Prostate gland (tissue), 2 donors: ENCODE data around the gene DGKI. TPM values are rescaled to one million over a fixed set of nuclear protein-coding genes. Genes with fewer than 3 reads are reported as not detected.

Experiments
- DNase-seq: peaks from one replicate; pipeline ENCODE4 v3.0.0-alpha.2; 2019; ENCODE audit warnings: low spot score
- H3K27ac ChIP-seq, 2 donors: fragments of 200-600 bp; sonication (generic); 2 replicates each; pipeline ENCODE4 v1.5.1; 2017 to 2019
- H3K27me3 ChIP-seq: fragments of 200-600 bp; sonication (generic); replicated peaks from 2 replicates; pipeline ENCODE4 v1.5.1; 2019; ENCODE audit not compliant: insufficient read depth
- H3K36me3 ChIP-seq, 2 donors: fragments of 200-600 bp; sonication (generic); 1 replicate in 1 of 2; 2 replicates in 1 of 2; pipeline versions ENCODE4 v1.5.1 to v1.8.1; 2017 to 2019
- H3K4me1 ChIP-seq: fragments of 200-600 bp; sonication (generic); replicated peaks from 2 replicates; pipeline ENCODE4 v1.5.1; 2019
- H3K4me3 ChIP-seq, 2 donors: fragments of 200-600 bp; sonication (generic); 2 replicates each; pipeline ENCODE4 v1.5.1; 2017 to 2019
- H3K9me3 ChIP-seq: fragments of 200-600 bp; sonication (generic); 2 replicates; pipeline ENCODE4 v1.5.1; 2017
- CTCF ChIP-seq, 4 experiments: fragments of 200-600 bp in 2 of 4; fragments of 450-650 bp in 2 of 4; sonication (generic) in 2 of 4; IDR thresholded peaks; 1 replicate in 3 of 4; 2 replicates in 1 of 4; pipeline ENCODE4 v1.5.1; 2016 to 2019; ENCODE audit warnings: antibody characterized with exemption in 4 of 4, mild to moderate bottlenecking in 2 of 4, moderate library complexity in 2 of 4
- POLR2A ChIP-seq: fragments of 450-650 bp; IDR thresholded peaks from one replicate; pipeline ENCODE4 v1.6.1; 2016; ENCODE audit warnings: antibody characterized with exemption, mild to moderate bottlenecking
- POLR2AphosphoS5 ChIP-seq: sonication (generic); formaldehyde crosslinking; IDR thresholded peaks from one replicate; pipeline ENCODE4 v1.6.1; 2017; ENCODE audit warnings: antibody characterized with exemption
- WGBS: methylation state at CpG from one replicate; pipeline ENCODE4 v1.1.5; 2018; 5-methylcytosine and 5-hydroxymethylcytosine counted together
- intact Hi-C: fragments of 100-400 bp; cut with DNase I; formaldehyde crosslinking; loops from one replicate; pipeline ENCODE4 v1.14.2; 2022
- total RNA-seq, 2 donors: library from RNA; depleted of rRNA; stranded (reverse); fragments of >200 nt; gene quantifications; one replicate each; pipeline ENCODE4 v1.1.0, GENCODE V29; 2016

DGKI gene
- total RNA-seq, 2 donors from 2014 or later, result 0.32 to 1.5 TPM

GRCh38 chr7:137546009-137546408, 300.8 kb downstream of the DGKI start:
- Histone ChIP-seq H3K27ac (no peak overlapping the region), H3K9me3 (no peaks in the 10 kb centered on the region), H3K4me1 (no peaks in the 10 kb centered on the region), H3K4me3 (no peak overlapping the region), H3K36me3 (no peaks in the 10 kb centered on the region), H3K27me3 (no peaks in the 10 kb centered on the region)
- WGBS, result 93% methylated on average over 13 of the region's 13 CpGs
- DNase-seq, result no peak
- intact Hi-C loops, result no loop called here
- TF ChIP-seq POLR2A (no peak), POLR2AphosphoS5 (no peak), CTCF (IDR thresholded peaks at IDR 0.05) (no peak)

DNA sequence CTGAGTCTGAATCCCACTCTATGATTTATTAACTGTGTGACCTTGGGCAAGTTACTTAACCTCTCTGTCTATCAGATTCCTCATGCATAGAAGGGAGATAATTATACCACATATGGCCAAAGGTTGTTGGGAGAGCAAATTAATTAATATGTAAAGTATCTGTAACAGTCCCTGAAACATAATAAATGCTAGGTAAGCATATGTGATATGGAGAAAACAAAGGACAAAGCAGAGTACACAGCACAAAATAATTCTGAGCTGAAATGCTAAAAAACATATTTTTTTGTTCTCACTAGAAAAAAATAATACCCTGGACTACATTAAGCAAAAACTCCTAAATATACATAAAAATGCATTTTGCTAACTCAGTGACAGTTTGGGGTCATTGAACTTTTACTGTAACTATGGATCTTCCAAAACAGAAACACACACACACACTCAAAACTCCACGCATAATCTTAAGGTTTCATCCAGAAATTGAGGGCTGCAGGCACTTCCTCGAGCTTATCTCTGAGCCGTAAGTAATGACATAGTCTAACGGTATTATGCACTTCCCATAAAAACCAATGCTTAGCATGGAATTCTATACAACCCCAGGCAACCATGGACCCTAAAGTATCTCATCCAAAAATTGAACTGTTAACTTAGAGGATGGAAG, 301.6 kb downstream of the DGKI start:
- no peaks in the 10 kb centered on the region for H3K27me3 ChIP-seq
- intact Hi-C loops, result no loop called here
- no peaks in the 10 kb centered on the region for H3K4me1 ChIP-seq
- H3K9me3 ChIP-seq, result no peaks in the 10 kb centered on the region
- no peak for DNase-seq
- no peak overlapping the region for H3K27ac ChIP-seq
- no peaks in the 10 kb centered on the region for H3K36me3 ChIP-seq
- TF ChIP-seq POLR2AphosphoS5 (no peak), POLR2A (no peak), CTCF (IDR thresholded peaks at IDR 0.05) (no peak)
- no peak overlapping the region for H3K4me3 ChIP-seq
- WGBS, result 58% methylated on average over 4 of the region's 4 CpGs

DNA sequence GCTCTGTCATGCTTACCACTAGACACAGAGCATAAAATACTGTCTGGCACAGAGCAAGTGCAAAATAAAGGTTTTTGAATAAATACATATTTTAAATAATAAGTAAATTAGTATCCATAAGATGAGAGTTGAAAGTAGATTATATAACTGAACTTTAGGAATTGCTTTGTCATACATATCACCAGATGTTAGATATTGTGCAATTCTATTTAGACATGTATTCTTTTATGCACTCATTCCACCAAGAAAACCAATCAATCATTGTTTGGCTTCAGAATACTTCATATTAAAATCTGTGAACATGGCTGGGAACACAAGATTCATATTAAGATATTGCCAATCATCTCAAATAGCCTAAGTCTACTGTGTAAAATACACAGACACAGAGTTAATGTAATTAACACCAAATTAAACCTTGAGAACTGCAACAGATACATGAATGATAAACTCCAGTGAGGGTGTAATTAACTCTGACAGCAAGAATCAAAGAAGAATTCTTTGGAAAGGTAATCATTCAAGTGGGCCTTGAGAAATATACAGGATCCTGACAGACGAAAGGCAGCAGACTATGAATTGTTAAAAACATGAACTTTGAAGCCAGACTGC, 302.2 kb downstream of the DGKI start:
- Histone ChIP-seq H3K27ac (no peak overlapping the region), H3K36me3 (no peaks in the 10 kb centered on the region), H3K4me3 (no peak overlapping the region), H3K27me3 (no peaks in the 10 kb centered on the region), H3K4me1 (no peaks in the 10 kb centered on the region), H3K9me3 (no peaks in the 10 kb centered on the region)
- 62% methylated on average over 1 of the region's 1 CpG for WGBS
- TF ChIP-seq POLR2A, result no peak
- no peak for TF ChIP-seq POLR2AphosphoS5
- TF ChIP-seq CTCF (IDR thresholded peaks at IDR 0.05), result no peak
- no peak for DNase-seq
- intact Hi-C loops, result no loop called here

- Histone ChIP-seq H3K36me3 (no peaks in the 10 kb centered on the region), H3K9me3 (no peaks in the 10 kb centered on the region), H3K27ac (no peak overlapping the region), H3K4me1 (no peaks in the 10 kb centered on the region), H3K4me3 (no peak overlapping the region), H3K27me3 (no peaks in the 10 kb centered on the region)
- intact Hi-C loops, result no loop called here
- TF ChIP-seq POLR2A, result no peak
- TF ChIP-seq POLR2AphosphoS5, result no peak
- no peak for TF ChIP-seq CTCF (IDR thresholded peaks at IDR 0.05)
- 69% methylated on average over 3 of the region's 3 CpGs for WGBS
- DNase-seq, result no peak
These were observed 307.6 kb downstream of the DGKI start for GRCh38 chr7:137539111-137539715.

DNA sequence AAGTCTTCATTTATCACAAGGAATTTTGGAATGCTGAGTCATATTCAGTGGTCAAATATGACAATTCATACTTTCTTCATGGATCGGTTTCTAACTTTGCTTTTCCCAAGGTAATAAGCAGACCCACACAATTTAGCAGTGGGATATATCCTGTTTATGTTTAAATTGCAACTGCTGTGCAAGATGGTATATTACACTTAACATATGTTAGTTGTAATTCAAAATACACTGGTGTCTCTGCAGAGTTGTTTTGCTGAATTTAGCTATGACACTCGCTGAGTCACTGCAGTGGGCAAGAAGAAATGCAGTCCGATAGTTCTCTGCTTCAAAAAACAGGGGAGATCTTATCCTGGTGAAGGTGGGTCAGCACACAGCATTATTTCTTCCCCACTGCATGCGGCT, 308.4 kb downstream of the DGKI start:
- 54% methylated on average over 4 of the region's 4 CpGs for WGBS
- Histone ChIP-seq H3K9me3 (no peaks in the 10 kb centered on the region), H3K4me3 (no peak overlapping the region), H3K36me3 (no peaks in the 10 kb centered on the region), H3K4me1 (no peaks in the 10 kb centered on the region), H3K27me3 (no peaks in the 10 kb centered on the region), H3K27ac (no peak overlapping the region)
- DNase-seq, result no peak
- TF ChIP-seq POLR2AphosphoS5, result no peak
- TF ChIP-seq CTCF (IDR thresholded peaks at IDR 0.05), result no peak
- no peak for TF ChIP-seq POLR2A
- intact Hi-C loops, result no loop called here
